Suprapubic skin (tissue), 4 donors: Measurements from ENCODE around the gene GEMIN5.

Experiments
- EP300 ChIP-seq: sonication (generic); formaldehyde crosslinking; IDR thresholded peaks from one replicate; pipeline ENCODE4 v1.6.1; 2017; ENCODE audit warnings: antibody characterized with exemption
- POLR2AphosphoS5 ChIP-seq, 3 donors: sonication (generic); formaldehyde crosslinking; IDR thresholded peaks; one replicate each; pipeline ENCODE4 v1.6.1; 2017; ENCODE audit warnings: antibody characterized with exemption in 3 of 3
- TF ChIP-seq, protein P1 (sequence below), 2 donors: fragments of 200-600 bp in 1 of 2; fragments of 450-650 bp in 1 of 2; sonication (generic) in 1 of 2; IDR thresholded peaks; one replicate each; pipeline ENCODE4 v1.5.1; 2016 to 2019; ENCODE audit warnings: antibody characterized with exemption in 2 of 2, mild to moderate bottlenecking in 1 of 2, moderate library complexity in 1 of 2

DNA sequence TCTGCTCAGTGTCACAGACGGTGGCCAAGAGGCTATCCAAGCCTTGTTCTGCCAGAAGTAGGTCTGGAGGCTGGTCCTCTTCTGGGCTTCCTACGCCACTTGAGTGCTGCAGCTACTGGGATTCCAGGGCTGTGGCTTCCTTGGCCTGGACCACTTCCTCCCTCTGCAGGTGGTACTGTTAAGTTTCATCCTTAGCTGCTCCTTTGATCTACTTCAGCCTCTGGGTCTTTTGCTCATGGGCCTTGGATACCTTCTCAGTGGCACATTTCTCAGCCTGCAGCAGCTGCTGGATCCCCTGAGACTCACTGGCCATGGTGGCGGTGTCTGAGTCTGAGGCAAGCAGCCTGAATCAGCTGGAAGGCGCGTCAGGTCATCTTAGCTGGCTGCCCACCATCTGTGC, 69.3 kb downstream of the GEMIN5 start:
- TF ChIP-seq, protein P1, sequence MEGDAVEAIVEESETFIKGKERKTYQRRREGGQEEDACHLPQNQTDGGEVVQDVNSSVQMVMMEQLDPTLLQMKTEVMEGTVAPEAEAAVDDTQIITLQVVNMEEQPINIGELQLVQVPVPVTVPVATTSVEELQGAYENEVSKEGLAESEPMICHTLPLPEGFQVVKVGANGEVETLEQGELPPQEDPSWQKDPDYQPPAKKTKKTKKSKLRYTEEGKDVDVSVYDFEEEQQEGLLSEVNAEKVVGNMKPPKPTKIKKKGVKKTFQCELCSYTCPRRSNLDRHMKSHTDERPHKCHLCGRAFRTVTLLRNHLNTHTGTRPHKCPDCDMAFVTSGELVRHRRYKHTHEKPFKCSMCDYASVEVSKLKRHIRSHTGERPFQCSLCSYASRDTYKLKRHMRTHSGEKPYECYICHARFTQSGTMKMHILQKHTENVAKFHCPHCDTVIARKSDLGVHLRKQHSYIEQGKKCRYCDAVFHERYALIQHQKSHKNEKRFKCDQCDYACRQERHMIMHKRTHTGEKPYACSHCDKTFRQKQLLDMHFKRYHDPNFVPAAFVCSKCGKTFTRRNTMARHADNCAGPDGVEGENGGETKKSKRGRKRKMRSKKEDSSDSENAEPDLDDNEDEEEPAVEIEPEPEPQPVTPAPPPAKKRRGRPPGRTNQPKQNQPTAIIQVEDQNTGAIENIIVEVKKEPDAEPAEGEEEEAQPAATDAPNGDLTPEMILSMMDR (IDR thresholded peaks at IDR 0.05) = no peak
- no peak for TF ChIP-seq EP300
- no peak for TF ChIP-seq POLR2AphosphoS5 (IDR thresholded peaks at IDR 0.05)
